ENCODE results near the gene GPR153. TPM values are rescaled to one million over a fixed set of nuclear protein-coding genes. Genes with fewer than 3 reads are reported as not detected.

The GPR153 gene
- total and polyA plus RNA-seq, 2 of the 8 experiments (the other 6 are each of a cell fraction or from before 2014, with no cell fraction given): 5.7 to 8.1 TPM

DNA sequence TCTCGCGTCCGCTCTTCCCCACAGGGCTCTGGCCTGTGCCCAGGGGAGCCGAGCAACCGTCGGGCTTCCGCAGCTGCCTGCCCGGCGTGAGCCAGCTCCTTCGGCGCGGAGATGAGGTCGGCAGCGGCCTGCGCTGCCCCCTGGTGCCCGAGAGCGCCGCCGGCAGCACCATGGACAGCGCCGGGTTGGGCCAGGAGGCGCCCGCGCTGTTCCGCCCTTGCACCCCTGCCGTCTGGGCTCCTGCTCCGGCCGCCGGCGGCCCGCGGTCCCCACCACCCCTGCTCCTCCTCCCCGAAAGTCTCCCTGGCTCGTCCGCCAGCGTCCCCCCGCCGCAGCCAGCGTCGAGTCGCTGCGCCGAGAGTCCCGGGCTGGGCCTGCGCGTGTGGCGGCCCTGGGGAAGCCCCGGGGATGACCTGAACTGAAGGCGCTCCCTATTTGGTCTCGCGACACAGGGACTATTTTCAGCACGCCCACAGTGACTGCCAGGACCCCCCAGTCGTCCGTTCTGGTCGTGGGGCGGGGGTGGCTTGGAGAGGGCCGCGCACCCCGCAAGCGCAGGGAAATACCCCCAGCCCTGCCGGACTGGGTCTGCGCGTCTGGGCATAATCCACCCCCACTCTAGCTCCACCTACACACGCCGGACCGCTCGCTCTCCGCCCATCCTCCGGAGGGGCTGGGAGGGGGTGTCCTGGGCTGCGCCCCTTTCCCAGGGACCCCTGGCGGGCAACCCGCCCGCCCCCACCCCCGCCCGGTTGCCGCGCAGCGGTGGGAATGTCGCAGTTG, 15.6 kb downstream of the GPR153 start:
- Histone ChIP-seq H3K23me2 (ENCODE audit: low read depth, low read length) (peaks cover 23% of the 10 kb centered on the region; the same call in 1 of the 2 replicates), H3K27me3 (replicated peaks in 1 of 4; ENCODE audit: control insufficient read depth in 3 of 4, extremely low read depth in 1 of 4, insufficient read depth in 3 of 4, low read length in 3 of 4) (peaks cover 10 to 36% (median 25%) of the 10 kb centered on the region in 4 experiments), H4K20me1 (replicated peaks in 1 of 2; ENCODE audit: control insufficient read depth in 1 of 2, insufficient read depth in 2 of 2, low read length in 2 of 2) (peaks cover 9 to 21% of the 10 kb centered on the region in 2 experiments), H4K91ac (replicated peaks; ENCODE audit: insufficient read length, low read length) (no peak overlapping the region), H3K27ac (ENCODE audit: low read depth, low read length) (no peak overlapping the region), H2BK120ac (replicated peaks; ENCODE audit: low read depth, low read length) (no peak overlapping the region), H2BK20ac (ENCODE audit: low read length) (no peak overlapping the region), H3K9me3 (ENCODE audit: insufficient read depth in 2 of 2, low read depth in 1 of 2, low read length in 1 of 2) (no peaks in the 10 kb centered on the region), H3K23ac (ENCODE audit: insufficient read length) (no peak overlapping the region), H3K4me2 (ENCODE audit: insufficient read depth in 1 of 2, low read depth in 2 of 2, low read length in 2 of 2) (peak overlapping the region; percentile 18 to 92), H2AK5ac (ENCODE audit: low read depth, low read length) (no peak overlapping the region), H3K14ac (ENCODE audit: insufficient read length) (no peak overlapping the region), H2BK15ac (ENCODE audit: low read length) (no peak overlapping the region), H3K18ac (ENCODE audit: extremely low read depth, low read length) (peak overlapping the region; percentile 48; the same call in 1 of the 2 replicates), H2BK5ac (ENCODE audit: low read depth, low read length) (no peak overlapping the region; the same call in 1 of the 2 replicates), H4K8ac (ENCODE audit: extremely low read depth, insufficient read depth, low read length) (peak overlapping the region; percentile 3; the same call in 1 of the 2 replicates), H2AFZ (ENCODE audit: low read length) (no peak overlapping the region), H3K56ac (replicated peaks; ENCODE audit: insufficient read length, low read depth, low read length) (peak overlapping the region; percentile 11), H3K4me1 (replicated peaks in 1 of 4; ENCODE audit: control insufficient read depth in 3 of 4, insufficient read depth in 4 of 4, low read length in 3 of 4) (peaks cover 14 to 40% (median 31%) of the 10 kb centered on the region in 4 experiments), H4K5ac (ENCODE audit: insufficient read length, low read depth, low read length) (no peak overlapping the region), H3K4me3 (ENCODE audit: extremely low read depth in 1 of 4, insufficient read depth in 2 of 4, low read depth in 3 of 4, low read length in 4 of 4) (peak overlapping the region; percentile 59 to 91 (median 80)), H3K79me1 (ENCODE audit: low read depth, low read length) (no peaks in the 10 kb centered on the region), H3K4ac (replicated peaks; ENCODE audit: insufficient read length, low read depth, low read length) (no peak overlapping the region), H3K36me3 (ENCODE audit: control insufficient read depth in 2 of 4, insufficient read depth in 4 of 4, low read length in 3 of 4) (no peaks in the 10 kb centered on the region), H2BK12ac (ENCODE audit: low read depth, low read length) (no peak overlapping the region), H3K9ac (replicated peaks in 1 of 4; ENCODE audit: extremely low read depth in 1 of 4, low read depth in 3 of 4, low read length in 3 of 4) (peak overlapping the region in 2 of 4 experiments; percentile 13 to 70; a peak in 3 of 7 replicates), H3K79me2 (ENCODE audit: control insufficient read depth in 1 of 2, insufficient read depth in 2 of 2, low read length in 2 of 2) (no peaks in the 10 kb centered on the region; a peak in 1 of 4 replicates)
- 1% methylated on average over 18 of the region's 79 CpGs; no CpG with 5 or more reads in 1 of the 2 experiments for WGBS, 2 experiments (ENCODE audit: extremely low coverage in 1 of 2, insufficient coverage in 1 of 2, insufficient read length in 1 of 2, insufficient replicate concordance in 2 of 2, low coverage in 1 of 2, low lambda C conversion rate in 2 of 2, missing lambda C conversion rate in 1 of 2)
- POLR2A ChIA-PET (ENCODE audit: partially characterized antibody): interaction anchor here (0.8 to 9.3 kb wide), 17 partner anchors 8 to 244 kb away, joined by 3 to 64 read pairs (median 3); partner anchors contain the start of genes ACOT7, ICMT and RNF207
- DNase-seq (ENCODE audit: low read depth in 1 of 2, low spot score in 2 of 2) (peak in 1 of 2 experiments; percentile 94), FAIRE-seq (no peak)
- CTCF ChIA-PET (ENCODE audit: partially characterized antibody): interaction anchor here (0.7 to 19.1 kb wide), 30 partner anchors 8 to 277 kb away, joined by 3 to 353 read pairs (median 8); partner anchors contain the start of genes ACOT7, GPR153, ICMT and RNF207
- TF ChIP-seq JUN (IDR thresholded peaks at IDR 0.05; ENCODE audit: low read depth, low read length) (no peak), KDM4A (IDR thresholded peaks at IDR 0.05; ENCODE audit: low read depth, low read length, severe bottlenecking) (peak; percentile 44), SP4 (IDR thresholded peaks at IDR 0.05; ENCODE audit: low read length) (0 out of 2 replicates have a peak, but pooled peaks have one; percentile 11), POLR2AphosphoS5 (IDR thresholded peaks at IDR 0.05; ENCODE audit: low read depth, low read length) (0 out of 2 replicates have a peak, but pooled peaks have one; percentile 37), CTCF (IDR thresholded peaks at IDR 0.05; ENCODE audit: control extremely low read depth in 1 of 3, insufficient read depth in 1 of 3, low read depth in 1 of 3, low read length in 3 of 3) (peak in 2 of 3 experiments; percentile 82 to 85; a peak in 3 of 4 replicates), EZH2 (IDR thresholded peaks at IDR 0.05; ENCODE audit: low read depth, low read length, severe bottlenecking) (no peak), HDAC6 (IDR thresholded peaks at IDR 0.05; ENCODE audit: low read depth, low read length) (no peak), EP300 (IDR thresholded peaks at IDR 0.05; ENCODE audit: borderline replicate concordance in 1 of 2, low read depth in 2 of 2, low read length in 2 of 2) (peak; percentile 42 to 66; a peak in 2 of 3 replicates)

Measured in H1 (cell line).